OCI-LY1 (cell line): ENCODE data around the gene ASPSCR1.

Experiments
- H2AFZ ChIP-seq: fragments of 200-600 bp; sonication (generic), shearing (Covaris generic); 2 replicates; pipeline ENCODE4 v1.6.0; 2014; ENCODE audit warnings: antibody characterized with exemption, mild to moderate bottlenecking, low read length
- H3F3A ChIP-seq: fragments of 200-600 bp; sonication (generic), shearing (Covaris generic); 2 replicates; pipeline ENCODE4 v1.6.0; 2014; ENCODE audit warnings: mild to moderate bottlenecking, antibody characterized with exemption, low read length, moderate library complexity; ENCODE audit not compliant: insufficient read depth
- H3K27ac ChIP-seq: fragments of 200-600 bp; sonication (generic); 2 replicates; pipeline ENCODE4 v1.5.1; 2014; ENCODE audit warnings: low read length, mixed run types, mild to moderate bottlenecking, low read depth; ENCODE audit not compliant: poor library complexity, severe bottlenecking
- H3K27me3 ChIP-seq: fragments of 200-600 bp; sonication (generic); 2 replicates; pipeline ENCODE4 v1.6.0; 2014; ENCODE audit warnings: antibody characterized with exemption, mild to moderate bottlenecking, low read length, moderate library complexity; ENCODE audit not compliant: insufficient read depth
- H3K36me3 ChIP-seq: fragments of 200-600 bp; sonication (generic); 2 replicates; pipeline ENCODE4 v1.6.1; 2014; ENCODE audit warnings: mild to moderate bottlenecking, antibody characterized with exemption, low read length, moderate library complexity, mixed read lengths; ENCODE audit not compliant: insufficient read depth
- H3K4me1 ChIP-seq: fragments of 200-600 bp; sonication (generic); 2 replicates; pipeline ENCODE4 v1.5.1; 2014; ENCODE audit warnings: mild to moderate bottlenecking, low read length, moderate library complexity; ENCODE audit not compliant: insufficient read depth, severe bottlenecking
- H3K4me2 ChIP-seq: fragments of 200-600 bp; sonication (generic), shearing (Covaris generic); 2 replicates; pipeline ENCODE4 v1.6.1; 2014; ENCODE audit warnings: low read length
- H3K4me3 ChIP-seq: fragments of 200-600 bp; sonication (generic); 2 replicates; pipeline ENCODE4 v1.5.1; 2014; ENCODE audit warnings: low read length, low read depth, mild to moderate bottlenecking, mixed read lengths; ENCODE audit not compliant: poor library complexity, severe bottlenecking
- H3K79me2 ChIP-seq: fragments of 200-600 bp; shearing (Covaris generic); 2 replicates; pipeline ENCODE4 v1.6.1; 2016; ENCODE audit warnings: mixed run types, low read length, mixed read lengths; ENCODE audit not compliant: insufficient read depth
- H3K9ac ChIP-seq: fragments of 200-600 bp; sonication (generic), shearing (Covaris generic); 2 replicates; pipeline ENCODE4 v1.6.1; 2014; ENCODE audit warnings: mild to moderate bottlenecking, low read length, mixed read lengths
- H3K9me2 ChIP-seq: fragments of 200-600 bp; sonication (generic), shearing (Covaris generic); 2 replicates; pipeline ENCODE4 v1.6.1; 2014; ENCODE audit warnings: low read depth, mild to moderate bottlenecking, low read length, mixed read lengths
- H3K9me3 ChIP-seq: fragments of 200-600 bp; shearing (Covaris generic); 2 replicates; pipeline ENCODE4 v1.6.1; 2014; ENCODE audit warnings: low read length, mixed read lengths
- H4K20me1 ChIP-seq: fragments of 200-600 bp; sonication (generic), shearing (Covaris generic); 2 replicates; pipeline ENCODE4 v1.6.0; 2016; ENCODE audit warnings: mild to moderate bottlenecking, low read length; ENCODE audit not compliant: insufficient read depth
- EZH2 ChIP-seq: fragments of 200-600 bp; sonication (generic), shearing (Covaris generic); IDR thresholded peaks from 2 replicates; pipeline ENCODE4 v1.8.0; 2017; ENCODE audit warnings: borderline replicate concordance, mixed run types, mild to moderate bottlenecking, antibody characterized with exemption, low read length, moderate library complexity, mixed read lengths
- TF ChIP-seq, protein P1 (sequence below): fragments of 200-600 bp; sonication (generic), shearing (Covaris generic); IDR thresholded peaks from 2 replicates; pipeline ENCODE4 v1.5.1; 2017; ENCODE audit warnings: mild to moderate bottlenecking, antibody characterized with exemption, low read length, moderate library complexity, mixed read lengths

The ASPSCR1 gene

DNA sequence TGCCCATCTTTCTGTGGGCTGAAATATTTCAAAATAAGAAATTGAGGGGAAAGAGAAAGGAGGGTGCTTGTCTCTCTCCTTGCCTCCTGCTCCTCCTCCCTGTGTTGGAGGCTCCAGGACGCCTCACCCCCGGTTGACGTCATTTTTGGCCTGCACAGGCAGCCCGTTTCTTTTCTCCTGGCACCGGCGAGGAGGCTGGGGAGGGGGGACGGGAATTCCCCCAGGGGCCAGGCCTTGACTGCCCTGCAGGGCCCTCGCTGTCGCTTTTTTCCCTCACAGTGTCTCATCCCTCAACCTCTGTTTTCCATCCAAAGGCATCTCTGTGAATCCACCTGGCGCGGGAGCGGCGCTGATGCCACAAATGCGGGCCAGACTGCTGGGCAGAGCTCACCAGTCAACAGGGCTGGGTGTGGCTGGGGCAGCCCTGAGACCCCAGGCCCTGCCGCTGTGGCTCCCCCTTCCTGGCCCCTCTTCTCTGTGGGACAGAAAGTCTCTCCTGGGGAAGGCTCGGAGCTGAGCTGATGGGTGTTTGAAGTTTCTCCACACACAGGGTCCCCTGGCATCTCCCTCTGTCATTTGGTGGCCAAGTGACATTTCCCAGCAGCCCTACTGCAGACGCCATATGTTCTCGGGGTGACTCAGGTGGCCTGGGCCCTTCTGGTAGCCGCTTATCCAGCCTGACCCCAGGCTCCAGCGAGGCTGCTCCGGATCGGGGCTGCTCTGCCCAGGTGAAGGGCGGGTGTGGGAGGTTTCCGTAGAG lies 29.2 kb downstream of the ASPSCR1 start:
- Histone ChIP-seq H3K36me3 (no peaks in the 10 kb centered on the region), H4K20me1 (no peaks in the 10 kb centered on the region), H3K79me2 (no peaks in the 10 kb centered on the region), H3K4me1 (no peaks in the 10 kb centered on the region), H3K4me2 (no peak overlapping the region), H3K9me2 (no peaks in the 10 kb centered on the region), H3K27me3 (no peaks in the 10 kb centered on the region; the same call in 1 of the 2 replicates), H2AFZ (no peak overlapping the region), H3K9me3 (no peaks in the 10 kb centered on the region), H3K9ac (no peak overlapping the region), H3F3A (no peaks in the 10 kb centered on the region), H3K4me3 (no peak overlapping the region), H3K27ac (no peak overlapping the region)
- TF ChIP-seq EZH2, result no peak

GRCh38 chr17:82007228-82007494 lies 29.7 kb downstream of the ASPSCR1 start:
- H3K27ac ChIP-seq, result no peak overlapping the region
- no peak for TF ChIP-seq EZH2
- TF ChIP-seq, protein P1, sequence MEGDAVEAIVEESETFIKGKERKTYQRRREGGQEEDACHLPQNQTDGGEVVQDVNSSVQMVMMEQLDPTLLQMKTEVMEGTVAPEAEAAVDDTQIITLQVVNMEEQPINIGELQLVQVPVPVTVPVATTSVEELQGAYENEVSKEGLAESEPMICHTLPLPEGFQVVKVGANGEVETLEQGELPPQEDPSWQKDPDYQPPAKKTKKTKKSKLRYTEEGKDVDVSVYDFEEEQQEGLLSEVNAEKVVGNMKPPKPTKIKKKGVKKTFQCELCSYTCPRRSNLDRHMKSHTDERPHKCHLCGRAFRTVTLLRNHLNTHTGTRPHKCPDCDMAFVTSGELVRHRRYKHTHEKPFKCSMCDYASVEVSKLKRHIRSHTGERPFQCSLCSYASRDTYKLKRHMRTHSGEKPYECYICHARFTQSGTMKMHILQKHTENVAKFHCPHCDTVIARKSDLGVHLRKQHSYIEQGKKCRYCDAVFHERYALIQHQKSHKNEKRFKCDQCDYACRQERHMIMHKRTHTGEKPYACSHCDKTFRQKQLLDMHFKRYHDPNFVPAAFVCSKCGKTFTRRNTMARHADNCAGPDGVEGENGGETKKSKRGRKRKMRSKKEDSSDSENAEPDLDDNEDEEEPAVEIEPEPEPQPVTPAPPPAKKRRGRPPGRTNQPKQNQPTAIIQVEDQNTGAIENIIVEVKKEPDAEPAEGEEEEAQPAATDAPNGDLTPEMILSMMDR, result no peak
- no peaks in the 10 kb centered on the region for H3K9me2 ChIP-seq
- H4K20me1 ChIP-seq, result no peaks in the 10 kb centered on the region
- no peaks in the 10 kb centered on the region; the same call in 1 of the 2 replicates for H3K27me3 ChIP-seq
- no peak overlapping the region for H3K4me3 ChIP-seq
- no peak overlapping the region for H3K4me2 ChIP-seq
- H3K79me2 ChIP-seq, result no peaks in the 10 kb centered on the region
- no peak overlapping the region for H2AFZ ChIP-seq
- no peaks in the 10 kb centered on the region for H3K4me1 ChIP-seq
- H3K9me3 ChIP-seq, result no peaks in the 10 kb centered on the region
- no peaks in the 10 kb centered on the region; the same call in 1 of the 2 replicates for H3K36me3 ChIP-seq
- H3K9ac ChIP-seq, result no peak overlapping the region
- H3F3A ChIP-seq, result no peaks in the 10 kb centered on the region

GRCh38 chr17:82007495-82008257 lies 30.2 kb downstream of the ASPSCR1 start:
- Histone ChIP-seq H4K20me1 (no peaks in the 10 kb centered on the region), H3K79me2 (no peaks in the 10 kb centered on the region), H3K4me2 (no peak overlapping the region), H3K9ac (no peak overlapping the region), H3K27me3 (no peaks in the 10 kb centered on the region; the same call in 1 of the 2 replicates), H2AFZ (no peak overlapping the region), H3K9me2 (no peaks in the 10 kb centered on the region), H3K9me3 (no peaks in the 10 kb centered on the region), H3F3A (no peaks in the 10 kb centered on the region), H3K36me3 (no peaks in the 10 kb centered on the region; the same call in 1 of the 2 replicates), H3K27ac (no peak overlapping the region), H3K4me3 (no peak overlapping the region), H3K4me1 (no peaks in the 10 kb centered on the region)
- TF ChIP-seq EZH2, result no peak

DNA sequence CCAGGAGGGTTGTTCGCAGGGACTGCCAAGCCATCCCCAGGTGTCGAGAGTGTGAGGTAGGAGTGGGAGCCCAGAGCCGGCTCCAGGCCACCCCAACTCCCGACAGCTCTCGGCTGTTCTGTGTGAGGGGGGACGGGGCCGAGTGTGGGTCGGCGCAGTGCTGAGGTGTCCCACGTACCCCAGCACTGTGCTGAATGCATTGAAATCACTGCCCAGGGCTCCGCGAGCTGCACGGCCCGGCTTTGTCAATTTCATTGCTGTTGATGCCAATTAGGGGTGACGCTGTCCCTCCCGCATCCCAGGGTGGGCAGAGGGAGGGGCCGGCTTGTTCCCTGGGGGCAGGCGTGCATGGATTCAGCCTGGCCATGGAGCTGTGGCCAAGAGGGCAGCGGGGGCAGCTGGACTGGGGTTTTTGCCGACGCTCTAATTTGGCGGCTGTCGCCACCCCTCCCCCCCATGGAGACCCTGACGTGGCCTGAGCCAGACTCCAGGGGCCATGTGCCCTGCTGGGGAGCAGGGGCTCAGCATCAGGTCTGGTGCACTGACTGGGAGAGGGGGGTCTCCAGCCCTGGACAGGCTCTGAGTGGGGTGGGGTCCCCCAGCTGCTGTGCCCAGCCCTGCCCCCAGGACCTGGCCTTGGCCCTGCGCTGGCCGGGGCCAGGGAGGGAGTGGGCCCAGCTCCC lies 31.0 kb downstream of the ASPSCR1 start:
- Histone ChIP-seq H3K9me3 (no peaks in the 10 kb centered on the region), H3K9me2 (no peaks in the 10 kb centered on the region), H3K4me1 (no peaks in the 10 kb centered on the region), H3K9ac (no peak overlapping the region), H2AFZ (no peak overlapping the region), H3K4me2 (no peak overlapping the region), H4K20me1 (no peaks in the 10 kb centered on the region), H3K27ac (no peak overlapping the region), H3K27me3 (no peaks in the 10 kb centered on the region; the same call in 1 of the 2 replicates), H3K4me3 (no peak overlapping the region), H3K36me3 (no peaks in the 10 kb centered on the region; the same call in 1 of the 2 replicates), H3K79me2 (no peaks in the 10 kb centered on the region), H3F3A (no peaks in the 10 kb centered on the region)
- no peak for TF ChIP-seq EZH2
- TF ChIP-seq, protein P1, result no peak
